G401.6 (cell line): ENCODE data around the gene LRRFIP1.
"Not testable (repeated sequence)": the region's sequence is repeated elsewhere in the genome, so short reads cannot be mapped to it uniquely, and the experiment has no call there.

Source experiments
- FAIRE-seq: peaks from 2 replicates; lab custom pipeline; 2012; peaks lifted over from hg19 to GRCh38; lab: Jason Lieb, UNC

Gene LRRFIP1

GRCh38 chr2:237597196-237598145 is 29.9 kb upstream of the LRRFIP1 start:
- FAIRE-seq: no peak

- no peak for FAIRE-seq
Observed at GRCh38 chr2:237598468-237599208, 28.7 kb upstream of the LRRFIP1 start.

GRCh38 chr2:237599465-237600110 is 27.8 kb upstream of the LRRFIP1 start:
- no peak for FAIRE-seq

DNA sequence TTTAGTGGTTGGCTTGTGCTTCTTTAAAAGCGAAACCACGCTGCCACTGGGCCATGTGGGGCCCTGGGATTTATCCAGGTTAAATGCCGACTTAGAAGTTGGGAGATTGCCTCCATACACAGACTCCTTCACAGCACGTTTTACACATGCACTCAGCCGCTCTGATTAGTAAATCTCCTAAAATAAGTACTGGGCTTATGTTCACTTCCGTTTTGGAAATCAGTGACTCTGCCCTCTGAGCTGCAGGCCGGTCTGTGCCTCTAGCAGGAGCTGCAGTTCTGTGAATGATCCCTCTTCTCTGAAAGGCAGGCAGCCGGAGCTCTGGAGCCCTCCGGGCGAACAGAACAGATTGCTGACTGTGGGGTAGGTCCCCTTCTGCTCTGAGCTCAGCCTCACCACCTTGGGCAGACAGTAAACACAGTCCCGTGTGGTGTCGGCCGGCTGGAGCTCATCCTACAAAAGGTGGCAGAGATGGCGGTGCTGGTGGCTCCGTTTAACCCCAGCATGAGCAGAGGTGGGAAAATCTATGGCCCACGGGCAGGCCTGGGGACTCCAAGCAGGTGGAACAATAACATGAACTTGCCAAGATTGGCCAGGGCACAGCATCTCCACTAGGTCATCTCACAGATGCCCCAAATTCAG is 27.1 kb upstream of the LRRFIP1 start:
- FAIRE-seq: no peak

DNA sequence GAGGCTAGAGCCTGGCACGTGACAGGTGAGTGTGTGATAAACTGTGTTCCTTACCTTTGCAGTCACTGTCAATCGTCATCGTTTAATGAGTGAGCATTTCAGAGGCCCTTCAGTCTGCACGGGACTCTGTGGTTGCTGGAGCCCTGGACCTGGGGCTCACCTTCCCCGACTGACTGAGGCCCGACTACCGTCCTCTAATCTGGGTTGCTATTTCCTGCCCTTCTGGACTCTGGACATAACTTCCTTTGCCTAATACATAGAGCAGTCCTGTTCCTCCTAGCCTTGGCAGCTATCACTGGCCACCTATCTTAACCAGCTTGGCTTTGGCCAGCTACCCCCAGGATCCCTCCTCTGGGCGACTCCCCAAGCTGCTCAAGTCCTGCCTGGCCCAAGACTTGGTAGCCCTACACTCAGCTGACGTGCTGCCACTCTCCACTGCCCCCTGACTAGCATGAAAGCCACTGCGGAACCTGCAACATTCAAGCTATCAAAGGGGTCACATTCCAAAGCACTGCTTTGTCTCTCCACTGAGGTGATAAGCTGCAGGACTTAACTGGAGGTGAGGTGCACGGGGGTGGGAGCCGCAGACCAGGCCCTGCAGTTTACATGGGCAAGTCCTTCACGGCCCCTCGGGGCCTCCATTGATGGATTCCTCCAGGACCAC is 25.8 kb upstream of the LRRFIP1 start:
- FAIRE-seq: no peak

DNA sequence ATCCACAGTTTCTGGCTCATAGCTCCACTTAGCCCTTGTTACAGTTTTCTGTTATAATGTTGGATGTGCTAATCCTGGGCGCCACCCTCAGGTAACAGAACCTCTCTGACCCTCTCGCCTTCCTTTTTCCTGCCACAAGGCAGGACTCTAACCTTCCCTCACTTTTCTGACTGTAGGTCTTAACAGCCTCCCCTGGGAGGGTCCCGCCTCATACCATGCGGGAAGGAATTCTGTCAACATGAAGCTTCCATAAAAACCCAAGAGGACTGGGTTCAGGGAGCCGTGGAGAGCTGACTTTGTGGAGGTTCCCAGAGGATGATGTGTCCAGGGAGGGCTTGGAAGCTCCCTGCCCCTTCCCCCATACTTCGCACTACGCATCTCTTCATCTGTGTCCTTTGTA is 25.0 kb upstream of the LRRFIP1 start:
- FAIRE-seq: no peak

DNA sequence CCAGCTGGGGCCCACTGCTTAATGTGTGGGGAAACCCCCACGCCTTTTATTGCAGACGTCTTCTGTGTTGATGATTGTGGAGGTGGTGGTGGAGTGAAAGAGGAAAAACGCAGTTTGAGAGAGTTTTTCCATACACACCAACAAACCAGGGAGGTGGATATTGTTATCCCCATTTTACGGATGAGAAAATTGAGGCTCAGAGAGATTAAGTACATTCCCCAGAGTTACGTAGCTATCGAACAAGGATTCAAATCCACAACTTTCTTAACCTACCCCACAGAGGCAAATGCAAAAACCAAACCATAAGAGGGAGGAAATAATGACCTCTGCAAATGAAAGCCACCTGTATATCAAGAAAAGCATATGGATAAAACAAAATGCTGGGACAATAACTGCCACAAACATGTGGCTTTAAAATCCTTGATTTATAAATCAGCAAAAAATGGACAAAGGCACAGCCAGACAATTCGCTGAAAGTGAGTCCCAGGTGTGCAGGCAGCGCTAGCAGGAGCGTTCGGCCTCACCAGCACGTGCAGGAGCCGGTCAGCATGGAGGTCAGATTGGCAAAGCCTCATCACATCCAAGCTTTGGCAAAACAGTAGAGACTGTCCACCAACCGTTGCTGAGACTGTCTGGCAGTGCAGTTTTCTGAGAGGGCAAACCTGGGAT is 24.2 kb upstream of the LRRFIP1 start:
- no peak for FAIRE-seq

DNA sequence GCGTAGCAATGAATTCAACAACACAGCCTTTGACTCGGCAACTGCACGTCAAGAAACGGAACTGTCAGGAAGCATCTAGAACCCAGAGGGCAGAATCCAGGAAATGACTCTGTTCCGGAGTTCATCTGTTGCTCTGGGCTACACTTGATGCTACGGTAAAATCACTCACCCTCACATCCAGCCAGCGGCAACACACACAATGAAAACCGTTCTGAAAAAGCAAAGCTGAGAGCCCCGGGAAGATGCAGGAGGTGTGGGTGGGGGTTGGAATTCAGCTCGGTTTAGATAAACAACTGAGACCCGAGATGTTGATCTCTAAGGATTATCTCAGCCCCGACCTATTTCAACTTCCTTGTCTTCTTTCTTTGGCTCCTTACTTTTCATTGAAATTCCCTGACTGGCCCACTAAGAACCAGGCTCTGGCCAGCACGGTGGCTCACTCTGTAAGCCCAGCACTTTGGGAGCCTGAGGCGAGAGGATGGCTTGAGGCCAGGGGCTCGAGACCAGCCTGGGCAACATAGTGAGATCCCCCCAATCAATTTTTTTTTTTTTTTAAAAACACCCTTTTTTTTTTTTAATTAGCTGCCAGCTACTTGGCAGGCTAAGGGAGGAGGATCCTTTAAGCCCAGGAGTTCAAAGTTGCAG is 23.5 kb upstream of the LRRFIP1 start:
- FAIRE-seq: no peak

GRCh38 chr2:237604391-237604790 is 23.0 kb upstream of the LRRFIP1 start:
- FAIRE-seq: no peak

DNA sequence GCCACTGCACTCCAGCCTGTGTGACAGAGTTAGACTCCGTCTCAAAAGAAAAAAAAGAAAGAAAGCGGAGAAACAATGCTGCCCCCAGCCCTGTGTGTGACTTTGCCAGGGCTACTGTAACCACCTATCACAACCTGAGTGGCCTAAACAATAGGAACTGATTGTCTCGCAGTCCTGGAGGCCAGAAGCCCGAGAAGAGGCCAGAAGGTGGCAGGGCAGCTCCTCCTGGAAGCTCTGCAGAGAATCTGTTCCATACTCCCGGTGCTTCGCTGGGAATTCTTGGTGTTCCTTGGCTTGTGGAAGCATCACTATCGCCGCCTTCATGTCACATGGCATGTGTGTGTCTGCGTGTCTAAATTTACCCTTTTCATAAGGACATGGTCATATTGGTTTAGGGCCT is 22.4 kb upstream of the LRRFIP1 start:
- FAIRE-seq: no peak

DNA sequence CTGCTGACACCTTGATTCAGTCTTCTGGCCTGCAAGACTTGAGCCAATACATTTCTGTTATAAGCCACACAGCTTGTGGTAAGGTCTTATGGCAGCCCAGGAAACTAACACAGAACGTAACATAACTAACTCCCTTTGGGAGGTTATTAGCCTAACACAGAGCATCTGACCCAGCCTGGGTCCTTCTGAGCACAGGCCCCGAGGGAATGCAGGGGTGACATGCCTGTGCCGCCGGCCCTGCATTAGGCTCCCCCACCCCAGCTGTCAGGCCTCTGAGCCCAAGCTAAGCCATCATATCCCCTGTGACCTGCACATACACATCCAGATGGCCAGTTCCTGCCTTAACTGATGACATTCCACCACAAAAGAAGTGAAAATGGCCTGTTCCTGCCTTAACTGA is 20.9 kb upstream of the LRRFIP1 start:
- not testable (repeated sequence) for FAIRE-seq

DNA sequence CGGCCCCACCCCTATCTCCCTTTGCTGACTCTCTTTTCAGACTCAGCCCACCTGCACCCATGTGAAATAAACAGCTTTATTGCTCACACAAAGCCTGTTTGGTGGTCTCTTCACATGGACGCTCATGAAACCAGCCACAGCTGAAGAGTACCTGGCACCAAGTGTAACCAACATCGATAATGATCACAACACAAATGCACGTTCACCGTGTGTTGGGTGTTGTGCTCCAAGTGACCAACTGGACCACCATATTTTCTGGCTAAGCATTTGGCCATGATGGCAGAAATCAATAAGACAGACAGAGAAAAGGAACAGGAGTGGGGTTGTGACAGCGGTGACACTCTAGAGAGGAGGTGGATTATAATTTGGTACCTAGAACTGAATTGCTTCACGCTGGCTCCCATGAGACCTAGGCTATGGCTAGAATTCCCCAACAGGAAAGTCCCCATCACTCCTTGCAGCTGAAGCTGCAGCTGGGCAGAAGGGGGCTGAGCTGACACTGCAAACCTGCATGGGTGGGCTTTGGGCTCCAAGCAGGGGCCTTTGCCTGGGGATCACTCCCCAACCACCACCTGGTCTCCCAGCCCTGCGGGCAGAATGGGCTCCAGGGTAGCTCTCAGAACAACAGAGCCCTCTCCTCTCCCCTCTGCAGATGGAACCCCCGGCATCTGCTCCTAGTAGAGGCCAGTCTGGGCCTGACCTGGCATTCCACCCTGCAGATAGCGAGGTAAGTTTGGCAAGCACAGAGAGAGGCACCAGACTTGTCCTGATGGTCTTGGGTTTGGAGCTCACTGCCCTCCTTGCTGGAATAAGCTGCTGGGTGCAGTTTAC is 14.6 kb upstream of the LRRFIP1 start:
- no peak for FAIRE-seq

DNA sequence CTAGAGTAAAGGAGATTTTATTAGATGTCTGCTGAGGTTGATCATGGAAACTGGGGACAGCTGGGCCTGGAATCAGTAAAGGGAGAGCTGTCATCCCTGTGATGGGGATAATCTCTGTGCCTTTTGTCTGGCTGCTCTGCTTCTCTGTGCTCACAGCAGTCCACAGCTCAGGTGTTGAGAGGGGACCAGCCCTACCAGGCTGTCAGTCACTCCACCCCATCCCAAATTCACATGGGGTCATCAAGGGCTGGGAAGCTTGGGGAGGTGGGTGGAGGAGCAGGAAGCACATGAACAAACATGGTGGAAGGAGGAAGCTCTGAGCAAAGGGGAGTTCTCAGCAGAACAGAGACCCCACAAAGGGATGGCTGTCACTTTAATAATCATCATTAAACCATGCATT is 13.7 kb upstream of the LRRFIP1 start:
- no peak for FAIRE-seq

GRCh38 chr2:237614151-237614720 is 13.2 kb upstream of the LRRFIP1 start:
- FAIRE-seq: no peak

DNA sequence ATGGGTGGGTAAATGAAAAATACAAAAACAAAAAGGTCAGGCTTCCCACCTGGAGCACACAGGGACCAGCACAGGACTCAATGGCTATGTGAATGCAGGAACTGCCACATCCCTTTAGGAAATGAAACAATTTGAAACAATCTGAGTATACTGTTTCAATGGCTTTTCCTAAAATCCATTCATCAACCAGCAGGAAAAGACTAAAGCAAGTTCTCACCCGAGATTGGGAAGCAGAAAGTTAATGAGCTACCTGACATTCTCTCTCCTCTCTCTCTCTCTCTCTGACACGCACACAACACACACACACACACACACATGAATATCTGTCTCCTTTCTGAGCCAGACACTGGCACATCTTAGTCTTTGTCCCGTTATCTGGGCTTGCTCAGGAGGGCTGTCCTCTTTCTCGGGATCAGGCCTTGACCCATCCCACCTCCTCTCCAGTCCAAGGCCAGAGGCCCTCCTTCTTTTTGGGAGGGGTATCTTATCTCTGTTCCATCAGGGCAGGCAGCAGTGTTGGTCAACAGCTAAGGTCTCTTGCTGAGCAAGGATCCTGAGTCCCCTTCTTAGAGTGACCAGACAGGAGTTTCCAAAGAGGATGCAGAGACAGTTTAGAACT is 11.6 kb upstream of the LRRFIP1 start:
- FAIRE-seq: no peak

- no peak for FAIRE-seq
Observed at GRCh38 chr2:237616373-237616733, 11.0 kb upstream of the LRRFIP1 start.

- no peak for FAIRE-seq
Observed at GRCh38 chr2:237616734-237617586, 10.4 kb upstream of the LRRFIP1 start.

- no peak for FAIRE-seq
Observed at GRCh38 chr2:237617587-237617982, 9.8 kb upstream of the LRRFIP1 start.
